ENCODE data around the gene ZBTB34. TPM values are rescaled to one million over a fixed set of nuclear protein-coding genes. Genes with fewer than 3 reads are reported as not detected.

The ZBTB34 gene
- total and polyA plus RNA-seq, 2 experiments from 2014 or later: 6.1 to 21.3 TPM

DNA sequence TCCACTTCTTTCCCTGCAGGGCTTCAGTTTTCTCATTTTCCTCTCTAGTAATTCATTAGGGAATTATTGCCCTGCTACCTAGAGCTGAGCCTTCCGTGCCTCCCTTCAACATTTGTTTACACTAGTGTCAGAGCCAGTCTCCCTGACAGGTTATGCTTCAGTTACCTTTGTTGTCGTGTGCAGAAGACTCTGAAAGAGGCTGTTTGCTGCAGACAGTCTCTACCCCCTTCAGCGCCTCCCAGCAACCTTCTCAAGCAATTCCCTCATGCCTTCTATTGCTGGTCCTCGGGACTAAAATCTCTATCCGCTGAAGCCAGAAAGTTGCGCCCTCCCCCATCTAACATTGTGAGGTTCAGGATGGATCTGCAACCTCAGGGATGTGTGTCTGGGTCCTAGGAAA, 67.0 kb downstream of the ZBTB34 start:
- no peaks in the 10 kb centered on the region for H3K9me2 ChIP-seq (replicated peaks; ENCODE audit: insufficient read depth)
- TF ChIP-seq CTCF (IDR thresholded peaks at IDR 0.05; ENCODE audit: poor library complexity) (no peak), EZH2phosphoT487 (IDR thresholded peaks at IDR 0.05; ENCODE audit: low read depth, severe bottlenecking, unreplicated experiment) (no peak), EZH2 (IDR thresholded peaks at IDR 0.05; ENCODE audit: borderline replicate concordance) (no peak)
- no peaks in the 10 kb centered on the region for H3K36me3 ChIP-seq (replicated peaks; ENCODE audit: insufficient read depth, low read depth)
- peaks cover 72% of the 10 kb centered on the region for H3K79me2 ChIP-seq
- DNase-seq (ENCODE audit: low spot score): peak; percentile 40
- no peak overlapping the region for H3K4me2 ChIP-seq
- H3K4me3 ChIP-seq: no peak overlapping the region
- H3K27me3 ChIP-seq: no peaks in the 10 kb centered on the region
- 52% methylated on average over 6 of the region's 6 CpGs for WGBS (ENCODE audit: low lambda C conversion rate, missing lambda C conversion rate)
- H2AFZ ChIP-seq: no peak overlapping the region
- H3K9me3 ChIP-seq (ENCODE audit: low read depth): no peaks in the 10 kb centered on the region
- H4K20me1 ChIP-seq (ENCODE audit: insufficient read depth, poor library complexity, severe bottlenecking): peaks cover 14% of the 10 kb centered on the region
- H3K4me1 ChIP-seq (ENCODE audit: insufficient read depth): peaks cover 10% of the 10 kb centered on the region
- no peak overlapping the region for H3K27ac ChIP-seq

DNA sequence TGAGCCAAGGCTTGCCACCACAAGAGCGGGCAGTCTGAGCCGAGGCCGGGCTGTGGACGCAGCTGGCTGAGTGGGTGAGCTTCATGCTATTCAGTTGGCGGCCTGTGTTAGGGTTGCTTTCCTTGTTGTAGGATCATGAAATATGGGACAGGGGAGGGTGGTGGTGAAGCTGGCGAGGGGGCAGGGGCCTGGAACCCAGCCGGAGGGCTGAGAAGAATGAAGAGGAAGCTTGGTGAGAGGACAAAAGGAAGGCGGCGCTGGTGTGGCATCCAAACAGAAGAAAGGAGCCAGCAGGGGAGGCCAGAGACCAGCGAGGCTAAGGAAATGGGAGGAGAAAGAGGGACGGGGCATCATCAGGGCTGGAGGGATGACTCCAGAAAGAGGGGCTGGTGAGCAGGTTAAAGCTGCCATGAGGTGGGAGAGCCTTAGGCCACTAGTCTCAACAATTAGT, 72.5 kb downstream of the ZBTB34 start:
- 89% methylated on average over 6 of the region's 11 CpGs for WGBS (ENCODE audit: low lambda C conversion rate, missing lambda C conversion rate)
- Histone ChIP-seq H3K4me3 (no peak overlapping the region), H2AFZ (no peak overlapping the region), H3K79me2 (peaks cover 48% of the 10 kb centered on the region), H4K20me1 (ENCODE audit: insufficient read depth, poor library complexity, severe bottlenecking) (no peaks in the 10 kb centered on the region), H3K4me1 (ENCODE audit: insufficient read depth) (no peaks in the 10 kb centered on the region), H3K36me3 (replicated peaks; ENCODE audit: insufficient read depth, low read depth) (no peaks in the 10 kb centered on the region), H3K27ac (no peak overlapping the region), H3K9me3 (ENCODE audit: low read depth) (no peaks in the 10 kb centered on the region), H3K4me2 (no peak overlapping the region), H3K27me3 (no peaks in the 10 kb centered on the region), H3K9me2 (replicated peaks; ENCODE audit: insufficient read depth) (no peaks in the 10 kb centered on the region)
- TF ChIP-seq EZH2 (IDR thresholded peaks at IDR 0.05; ENCODE audit: borderline replicate concordance) (no peak), CTCF (IDR thresholded peaks at IDR 0.05; ENCODE audit: poor library complexity) (no peak), EZH2phosphoT487 (IDR thresholded peaks at IDR 0.05; ENCODE audit: low read depth, severe bottlenecking, unreplicated experiment) (no peak)
- no peak for DNase-seq (ENCODE audit: low spot score)

DNA sequence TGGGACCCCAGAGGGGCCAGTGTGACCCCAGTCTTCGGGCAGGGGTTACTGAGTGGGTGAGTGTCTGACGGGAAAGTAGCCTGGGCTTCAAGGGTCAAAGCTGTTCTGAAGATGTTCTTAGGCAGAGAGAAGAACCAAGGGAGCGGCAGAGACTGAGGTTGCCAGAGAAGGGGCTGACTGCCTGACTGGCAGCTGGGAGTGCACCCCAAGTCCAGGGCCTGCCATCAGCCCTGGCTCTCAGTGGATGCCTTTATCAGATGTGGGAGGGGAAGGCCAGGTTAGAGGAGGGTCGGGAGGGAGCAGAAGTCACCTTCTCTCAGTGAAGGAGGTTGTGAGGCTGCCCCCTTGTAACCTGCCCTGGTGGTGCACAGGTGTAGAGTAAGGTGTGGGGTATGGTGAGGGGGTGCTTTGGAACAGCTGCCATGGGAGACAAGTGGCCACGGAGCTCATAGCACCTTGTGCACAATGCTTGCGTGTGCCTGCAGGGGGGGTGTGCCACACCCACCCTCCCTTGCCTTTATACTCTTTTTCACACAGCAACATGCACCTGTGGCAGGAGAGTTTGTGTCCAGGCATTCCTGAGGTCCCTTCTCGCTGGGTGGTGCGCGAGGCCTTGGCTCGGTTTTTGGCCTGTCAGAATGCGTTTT, 73.0 kb downstream of the ZBTB34 start:
- peaks cover 43% of the 10 kb centered on the region for H3K79me2 ChIP-seq
- no peaks in the 10 kb centered on the region for H3K9me2 ChIP-seq (replicated peaks; ENCODE audit: insufficient read depth)
- no peaks in the 10 kb centered on the region for H3K27me3 ChIP-seq
- no peak overlapping the region for H3K27ac ChIP-seq
- H3K4me2 ChIP-seq: no peak overlapping the region
- no peak overlapping the region for H3K4me3 ChIP-seq
- no peaks in the 10 kb centered on the region for H3K4me1 ChIP-seq (ENCODE audit: insufficient read depth)
- DNase-seq (ENCODE audit: low spot score): no peak
- no peaks in the 10 kb centered on the region for H4K20me1 ChIP-seq (ENCODE audit: insufficient read depth, poor library complexity, severe bottlenecking)
- TF ChIP-seq CTCF (IDR thresholded peaks at IDR 0.05; ENCODE audit: poor library complexity) (no peak), EZH2 (IDR thresholded peaks at IDR 0.05; ENCODE audit: borderline replicate concordance) (no peak), EZH2phosphoT487 (IDR thresholded peaks at IDR 0.05; ENCODE audit: low read depth, severe bottlenecking, unreplicated experiment) (no peak)
- H3K9me3 ChIP-seq (ENCODE audit: low read depth): no peaks in the 10 kb centered on the region
- 87% methylated on average over 11 of the region's 11 CpGs for WGBS (ENCODE audit: low lambda C conversion rate, missing lambda C conversion rate)
- no peak overlapping the region for H2AFZ ChIP-seq
- no peaks in the 10 kb centered on the region for H3K36me3 ChIP-seq (replicated peaks; ENCODE audit: insufficient read depth, low read depth)
